ENCODE results near the gene CEPT1.

Gene CEPT1

GRCh38 chr1:111129376-111129775 is 10.6 kb upstream of the CEPT1 start:
- no peak for DNase-seq (ENCODE audit: low spot score)
- no peaks in the 10 kb centered on the region for H3K27me3 ChIP-seq (ENCODE audit: insufficient read depth, poor library complexity, severe bottlenecking)
- no peaks in the 10 kb centered on the region for H3K4me1 ChIP-seq (ENCODE audit: insufficient read depth, poor library complexity, severe bottlenecking)
- H3K9me3 ChIP-seq (ENCODE audit: severe bottlenecking) = no peaks in the 10 kb centered on the region
- H3K27ac ChIP-seq (ENCODE audit: poor library complexity, severe bottlenecking) = no peak overlapping the region
- H3K36me3 ChIP-seq (ENCODE audit: low read depth) = peaks cover 58% of the 10 kb centered on the region
- no peak for ATAC-seq (ENCODE audit: low read depth)
- H3K4me3 ChIP-seq (ENCODE audit: severe bottlenecking) = no peak overlapping the region
- TF ChIP-seq CTCF (IDR thresholded peaks at IDR 0.05; ENCODE audit: poor library complexity, severe bottlenecking) = no peak

- H3K4me1 ChIP-seq (ENCODE audit: insufficient read depth, poor library complexity, severe bottlenecking) = no peaks in the 10 kb centered on the region
- DNase-seq (ENCODE audit: low spot score) (no peak), ATAC-seq (ENCODE audit: low read depth) (no peak)
- H3K4me3 ChIP-seq (ENCODE audit: severe bottlenecking) = no peak overlapping the region
- H3K9me3 ChIP-seq (ENCODE audit: severe bottlenecking) = no peaks in the 10 kb centered on the region
- H3K27me3 ChIP-seq (ENCODE audit: insufficient read depth, poor library complexity, severe bottlenecking) = no peaks in the 10 kb centered on the region
- H3K36me3 ChIP-seq (ENCODE audit: low read depth) = peaks cover 58% of the 10 kb centered on the region
- no peak for TF ChIP-seq CTCF (IDR thresholded peaks at IDR 0.05; ENCODE audit: poor library complexity, severe bottlenecking)
- H3K27ac ChIP-seq (ENCODE audit: poor library complexity, severe bottlenecking) = no peak overlapping the region
Measured at GRCh38 chr1:111131693-111132092, 8.3 kb upstream of the CEPT1 start.

GRCh38 chr1:111133866-111134265 is 6.2 kb upstream of the CEPT1 start:
- peaks cover 54% of the 10 kb centered on the region for H3K36me3 ChIP-seq (ENCODE audit: low read depth)
- H3K4me3 ChIP-seq (ENCODE audit: severe bottlenecking) = no peak overlapping the region
- H3K27ac ChIP-seq (ENCODE audit: poor library complexity, severe bottlenecking) = no peak overlapping the region
- DNase-seq (ENCODE audit: low spot score) (no peak), ATAC-seq (ENCODE audit: low read depth) (no peak)
- H3K9me3 ChIP-seq (ENCODE audit: severe bottlenecking) = no peaks in the 10 kb centered on the region
- H3K27me3 ChIP-seq (ENCODE audit: insufficient read depth, poor library complexity, severe bottlenecking) = no peaks in the 10 kb centered on the region
- peaks cover 4% of the 10 kb centered on the region for H3K4me1 ChIP-seq (ENCODE audit: insufficient read depth, poor library complexity, severe bottlenecking)
- TF ChIP-seq CTCF (IDR thresholded peaks at IDR 0.05; ENCODE audit: poor library complexity, severe bottlenecking) = no peak

GRCh38 chr1:111139324-111139955 is 583 bp upstream of the CEPT1 start:
- Histone ChIP-seq H3K27ac (ENCODE audit: poor library complexity, severe bottlenecking) (peak overlapping the region; percentile 67), H3K4me1 (ENCODE audit: insufficient read depth, poor library complexity, severe bottlenecking) (peaks cover 20% of the 10 kb centered on the region), H3K27me3 (ENCODE audit: insufficient read depth, poor library complexity, severe bottlenecking) (no peaks in the 10 kb centered on the region), H3K4me3 (ENCODE audit: severe bottlenecking) (peak overlapping the region; percentile 86), H3K9me3 (ENCODE audit: severe bottlenecking) (no peaks in the 10 kb centered on the region), H3K36me3 (ENCODE audit: low read depth) (peaks cover 34% of the 10 kb centered on the region)
- TF ChIP-seq CTCF (IDR thresholded peaks at IDR 0.05; ENCODE audit: poor library complexity, severe bottlenecking) = no peak
- peak; percentile 69 for DNase-seq (ENCODE audit: low spot score)
- peak; percentile 60 for ATAC-seq (ENCODE audit: low read depth)

GRCh38 chr1:111140680-111140967 is 601 bp downstream of the CEPT1 start:
- H3K36me3 ChIP-seq (ENCODE audit: low read depth) = peaks cover 25% of the 10 kb centered on the region
- H3K4me1 ChIP-seq (ENCODE audit: insufficient read depth, poor library complexity, severe bottlenecking) = peaks cover 20% of the 10 kb centered on the region

More at GRCh38 chr1:111140680-111140967, 601 bp downstream of the CEPT1 start:
- H3K27ac ChIP-seq (ENCODE audit: poor library complexity, severe bottlenecking) = peak overlapping the region; percentile 67
- no peaks in the 10 kb centered on the region for H3K27me3 ChIP-seq (ENCODE audit: insufficient read depth, poor library complexity, severe bottlenecking)
- peak; percentile 84 for ATAC-seq (ENCODE audit: low read depth)
- no peak for TF ChIP-seq CTCF (IDR thresholded peaks at IDR 0.05; ENCODE audit: poor library complexity, severe bottlenecking)
- DNase-seq (ENCODE audit: low spot score) = peak; percentile 70
- no peaks in the 10 kb centered on the region for H3K9me3 ChIP-seq (ENCODE audit: severe bottlenecking)
- peak overlapping the region; percentile 86 for H3K4me3 ChIP-seq (ENCODE audit: severe bottlenecking)

All from RWPE2 (cell line).